Measurements from ENCODE around the gene TRAF1. TPM values are rescaled to one million over a fixed set of nuclear protein-coding genes. Genes with fewer than 3 reads are reported as not detected.

The TRAF1 gene
- total RNA-seq, 2 donors from 2014 or later = 3.6 to 8.2 TPM

DNA sequence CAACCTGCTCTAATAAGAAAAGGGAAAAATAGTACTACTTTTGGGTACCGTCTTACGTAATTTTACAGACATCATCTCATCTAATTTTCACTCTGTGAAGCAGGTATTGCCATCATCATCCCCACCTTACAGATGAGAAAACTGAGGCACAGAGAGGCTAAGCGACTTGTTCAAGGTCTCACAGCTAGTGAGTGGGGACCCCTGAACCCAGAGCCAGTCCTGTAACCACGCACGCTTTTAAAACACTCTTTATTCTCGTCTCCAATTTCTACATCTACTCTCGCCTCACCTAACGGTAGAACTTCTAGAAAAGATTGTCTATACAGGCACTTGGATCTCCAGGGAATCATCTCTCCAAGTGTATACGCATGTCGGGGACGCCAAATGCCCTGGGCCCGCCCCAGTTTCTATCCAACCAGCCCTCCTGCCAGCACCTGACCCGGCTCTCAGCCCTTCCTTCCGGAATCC, 1.5 kb upstream of the TRAF1 start:
- peak overlapping the region; percentile 64 for H3K4me3 ChIP-seq (ENCODE audit: low read length)
- no peak overlapping the region for H3K9ac ChIP-seq (ENCODE audit: extremely low read depth, low read length, poor library complexity, severe bottlenecking)
- peaks cover 16% of the 10 kb centered on the region for H3K27me3 Mint-ChIP-seq (ENCODE audit: insufficient read depth)
- no peaks in the 10 kb centered on the region for H3K9me3 Mint-ChIP-seq
- H3K4me1 Mint-ChIP-seq = peaks cover 25% of the 10 kb centered on the region
- no peak overlapping the region for H3K27ac ChIP-seq (ENCODE audit: low read depth, low read length)
- H3K4me3 Mint-ChIP-seq = peak overlapping the region; percentile 60
- no peaks in the 10 kb centered on the region for H3K9me3 ChIP-seq (ENCODE audit: control insufficient read depth, low read length)
- no peaks in the 10 kb centered on the region for H3K36me3 Mint-ChIP-seq (ENCODE audit: low read depth)
- WGBS, 2 experiments (ENCODE audit: insufficient coverage in 1 of 2, insufficient read length in 1 of 2) = 75 to 77% methylated on average over 14 of the region's 14 CpGs
- H3K36me3 ChIP-seq (ENCODE audit: control insufficient read depth, insufficient read depth, low read length) = no peaks in the 10 kb centered on the region
- peaks cover 18% of the 10 kb centered on the region for H3K4me1 ChIP-seq (ENCODE audit: control insufficient read depth, insufficient read depth, low read length)
- peak; percentile 72 for DNase-seq
- TF ChIP-seq, protein P1, sequence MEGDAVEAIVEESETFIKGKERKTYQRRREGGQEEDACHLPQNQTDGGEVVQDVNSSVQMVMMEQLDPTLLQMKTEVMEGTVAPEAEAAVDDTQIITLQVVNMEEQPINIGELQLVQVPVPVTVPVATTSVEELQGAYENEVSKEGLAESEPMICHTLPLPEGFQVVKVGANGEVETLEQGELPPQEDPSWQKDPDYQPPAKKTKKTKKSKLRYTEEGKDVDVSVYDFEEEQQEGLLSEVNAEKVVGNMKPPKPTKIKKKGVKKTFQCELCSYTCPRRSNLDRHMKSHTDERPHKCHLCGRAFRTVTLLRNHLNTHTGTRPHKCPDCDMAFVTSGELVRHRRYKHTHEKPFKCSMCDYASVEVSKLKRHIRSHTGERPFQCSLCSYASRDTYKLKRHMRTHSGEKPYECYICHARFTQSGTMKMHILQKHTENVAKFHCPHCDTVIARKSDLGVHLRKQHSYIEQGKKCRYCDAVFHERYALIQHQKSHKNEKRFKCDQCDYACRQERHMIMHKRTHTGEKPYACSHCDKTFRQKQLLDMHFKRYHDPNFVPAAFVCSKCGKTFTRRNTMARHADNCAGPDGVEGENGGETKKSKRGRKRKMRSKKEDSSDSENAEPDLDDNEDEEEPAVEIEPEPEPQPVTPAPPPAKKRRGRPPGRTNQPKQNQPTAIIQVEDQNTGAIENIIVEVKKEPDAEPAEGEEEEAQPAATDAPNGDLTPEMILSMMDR (conservative IDR thresholded peaks at IDR 0.05) = no peak
- H3K27me3 ChIP-seq (ENCODE audit: control insufficient read depth, insufficient read depth, low read length, poor library complexity, severe bottlenecking) = peaks cover 12% of the 10 kb centered on the region
- H3K27ac Mint-ChIP-seq = no peak overlapping the region

DNA sequence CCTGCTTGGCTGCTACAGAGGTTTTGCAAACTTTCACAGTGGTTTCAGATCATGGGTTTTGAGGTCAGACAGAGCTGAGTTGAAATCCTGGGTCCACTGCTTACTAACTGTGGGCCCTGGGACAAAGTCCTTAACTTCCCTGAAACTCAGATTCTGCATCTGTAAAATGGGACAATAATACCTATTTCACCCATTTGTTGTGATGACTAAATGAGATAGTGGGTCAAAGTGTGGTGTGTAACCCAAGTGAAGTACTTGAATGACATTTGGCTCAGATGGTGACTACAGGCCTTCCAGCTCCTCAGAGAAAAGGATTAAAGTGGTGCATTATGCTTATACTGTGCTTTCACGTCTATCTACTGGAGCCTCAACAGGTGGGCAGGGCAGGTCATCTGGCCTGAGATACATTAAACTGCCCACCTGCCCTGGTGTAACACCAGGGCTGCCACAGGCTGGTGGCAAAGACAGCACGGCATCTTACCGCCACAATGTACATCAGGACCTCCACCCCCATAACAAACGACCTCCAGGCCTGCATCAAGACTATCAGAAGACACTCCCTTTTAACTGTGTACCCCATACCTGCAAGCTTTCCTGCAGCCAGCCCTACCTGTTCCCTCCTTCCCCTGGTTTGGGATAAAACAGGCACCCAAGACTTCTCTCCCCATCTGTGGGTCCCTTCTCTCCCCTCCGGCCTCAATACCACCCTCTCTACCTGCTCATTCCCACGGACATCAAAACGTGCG, 846 bp upstream of the TRAF1 start:
- peaks cover 16% of the 10 kb centered on the region for H3K27me3 Mint-ChIP-seq (ENCODE audit: insufficient read depth)
- Histone ChIP-seq H3K36me3 (ENCODE audit: control insufficient read depth, insufficient read depth, low read length) (no peaks in the 10 kb centered on the region), H3K9me3 (ENCODE audit: control insufficient read depth, low read length) (no peaks in the 10 kb centered on the region), H3K4me1 (ENCODE audit: control insufficient read depth, insufficient read depth, low read length) (peaks cover 19% of the 10 kb centered on the region), H3K9ac (ENCODE audit: extremely low read depth, low read length, poor library complexity, severe bottlenecking) (no peak overlapping the region), H3K4me3 (ENCODE audit: low read length) (no peak overlapping the region), H3K27me3 (ENCODE audit: control insufficient read depth, insufficient read depth, low read length, poor library complexity, severe bottlenecking) (peaks cover 12% of the 10 kb centered on the region), H3K27ac (ENCODE audit: low read depth, low read length) (no peak overlapping the region)
- no peaks in the 10 kb centered on the region for H3K9me3 Mint-ChIP-seq
- H3K4me1 Mint-ChIP-seq = peaks cover 27% of the 10 kb centered on the region
- H3K4me3 Mint-ChIP-seq = no peak overlapping the region
- H3K36me3 Mint-ChIP-seq (ENCODE audit: low read depth) = no peaks in the 10 kb centered on the region
- no peak overlapping the region for H3K27ac Mint-ChIP-seq
- DNase-seq = no peak
- TF ChIP-seq, protein P1 (conservative IDR thresholded peaks at IDR 0.05) = no peak
- WGBS, 2 experiments (ENCODE audit: insufficient coverage in 1 of 2, insufficient read length in 1 of 2) = 88 to 92% methylated on average over 7 to 8 of the region's 8 CpGs

DNA sequence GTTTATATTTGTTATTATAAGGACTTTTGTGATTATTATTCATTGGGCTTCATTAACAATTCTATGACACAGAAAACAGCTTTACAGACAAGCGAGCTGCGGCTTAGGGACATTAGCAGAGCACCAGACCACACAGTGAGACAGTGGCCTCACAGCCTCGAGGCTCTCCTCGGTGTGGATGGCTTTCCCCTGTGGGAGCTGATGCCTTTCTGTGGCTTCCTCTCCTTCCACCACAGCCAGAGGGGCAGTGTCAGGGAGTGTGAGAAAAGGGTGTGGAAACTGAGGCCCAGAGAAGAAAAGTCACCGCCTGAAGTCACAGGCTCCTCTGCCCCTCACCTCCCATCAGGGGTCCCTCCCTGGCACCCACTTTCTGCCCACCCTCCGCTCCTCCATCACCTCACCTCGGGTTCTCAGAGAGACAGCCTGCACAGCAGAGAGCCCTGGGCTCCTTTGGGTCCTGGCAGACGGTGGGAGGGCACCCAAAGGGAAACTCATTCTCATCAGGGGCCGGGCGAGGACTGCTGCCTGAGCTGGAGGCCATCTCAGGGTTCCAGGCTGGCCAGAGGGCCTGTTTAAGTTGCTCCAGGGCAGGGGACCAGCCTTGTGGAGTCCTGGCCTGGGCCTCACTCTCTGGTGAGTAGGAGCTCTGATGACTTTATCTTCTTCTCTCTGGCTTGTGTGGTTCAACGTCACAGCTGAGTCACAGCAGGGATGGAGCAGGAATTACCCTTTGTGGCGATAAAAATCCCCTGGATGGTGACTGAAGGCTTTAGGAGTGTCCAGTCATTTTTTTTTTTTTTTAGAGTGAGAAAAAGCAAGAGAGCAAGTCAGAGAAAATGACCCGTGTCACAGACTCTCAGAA, 830 bp downstream of the TRAF1 start:
- H3K9me3 Mint-ChIP-seq = no peaks in the 10 kb centered on the region
- no peak overlapping the region for H3K9ac ChIP-seq (ENCODE audit: extremely low read depth, low read length, poor library complexity, severe bottlenecking)
- peaks cover 28% of the 10 kb centered on the region for H3K4me1 ChIP-seq (ENCODE audit: control insufficient read depth, insufficient read depth, low read length)
- H3K36me3 Mint-ChIP-seq (ENCODE audit: low read depth) = no peaks in the 10 kb centered on the region
- H3K4me3 Mint-ChIP-seq = no peak overlapping the region
- DNase-seq = no peak
- H3K4me3 ChIP-seq (ENCODE audit: low read length) = no peak overlapping the region
- 80 to 82% methylated on average over 8 to 13 of the region's 13 CpGs for WGBS, 2 experiments (ENCODE audit: insufficient coverage in 1 of 2, insufficient read length in 1 of 2)
- no peaks in the 10 kb centered on the region for H3K36me3 ChIP-seq (ENCODE audit: control insufficient read depth, insufficient read depth, low read length)
- no peak overlapping the region for H3K27ac Mint-ChIP-seq
- TF ChIP-seq, protein P1 (conservative IDR thresholded peaks at IDR 0.05) = no peak
- H3K27ac ChIP-seq (ENCODE audit: low read depth, low read length) = no peak overlapping the region
- peaks cover 40% of the 10 kb centered on the region for H3K4me1 Mint-ChIP-seq
- H3K27me3 ChIP-seq (ENCODE audit: control insufficient read depth, insufficient read depth, low read length, poor library complexity, severe bottlenecking) = peaks cover 12% of the 10 kb centered on the region
- H3K27me3 Mint-ChIP-seq (ENCODE audit: insufficient read depth) = peaks cover 14% of the 10 kb centered on the region
- H3K9me3 ChIP-seq (ENCODE audit: control insufficient read depth, low read length) = no peaks in the 10 kb centered on the region

Measured in endodermal cell (in vitro differentiated cells).